Kidney capillary endothelial cell (primary cell): ENCODE results near the gene ZMAT3.

Experiments used
- DNase-seq: peaks from one replicate; pipeline ENCODE4 v3.0.0-alpha.2; 2018; ENCODE audit warnings: low spot score

Gene ZMAT3

GRCh38 chr3:179021119-179021903 is 50.3 kb downstream of the ZMAT3 start:
- no peak for DNase-seq

- no peak for DNase-seq
Measured at GRCh38 chr3:179020112-179020511, 51.5 kb downstream of the ZMAT3 start.

GRCh38 chr3:179018808-179019207 is 52.8 kb downstream of the ZMAT3 start:
- DNase-seq = no peak

- DNase-seq = no peak
Measured at GRCh38 chr3:179016979-179017670, 54.5 kb downstream of the ZMAT3 start.

GRCh38 chr3:179015551-179016020 is 56.0 kb downstream of the ZMAT3 start:
- peak; percentile 76 for DNase-seq

- no peak for DNase-seq
Measured at GRCh38 chr3:179005706-179006105, 65.9 kb downstream of the ZMAT3 start.

- no peak for DNase-seq
Measured at GRCh38 chr3:179005213-179005612, 66.4 kb downstream of the ZMAT3 start.

- no peak for DNase-seq
Measured at GRCh38 chr3:179000659-179001058, 71.0 kb downstream of the ZMAT3 start.

GRCh38 chr3:179000144-179000543 is 71.5 kb downstream of the ZMAT3 start:
- no peak for DNase-seq

GRCh38 chr3:178996399-178996798 is 75.2 kb downstream of the ZMAT3 start:
- no peak for DNase-seq

GRCh38 chr3:178990293-178990692 is 81.3 kb downstream of the ZMAT3 start:
- DNase-seq = no peak

- no peak for DNase-seq
Measured at GRCh38 chr3:178989821-178990220, 81.8 kb downstream of the ZMAT3 start.

- DNase-seq = no peak
Measured at GRCh38 chr3:178987745-178988144, 83.9 kb downstream of the ZMAT3 start.

GRCh38 chr3:178986456-178986855 is 85.2 kb downstream of the ZMAT3 start:
- no peak for DNase-seq

- no peak for DNase-seq
Measured at GRCh38 chr3:178982137-178982536, 89.5 kb downstream of the ZMAT3 start.

- no peak for DNase-seq
Measured at GRCh38 chr3:178975320-178975719, 96.3 kb downstream of the ZMAT3 start.

- no peak for DNase-seq
Measured at GRCh38 chr3:178971614-178972013, 100.0 kb downstream of the ZMAT3 start.

GRCh38 chr3:178969004-178969700 is 102.5 kb downstream of the ZMAT3 start:
- DNase-seq = no peak
